NCI-H128 (cell line): Measurements from ENCODE around the gene PLXDC2.

ENCODE experiments used
- DNase-seq: peaks from one replicate; lab custom pipeline; 2025; ENCODE audit not compliant: unreplicated experiment; lab: John Stamatoyannopoulos, UW

The PLXDC2 gene

DNA sequence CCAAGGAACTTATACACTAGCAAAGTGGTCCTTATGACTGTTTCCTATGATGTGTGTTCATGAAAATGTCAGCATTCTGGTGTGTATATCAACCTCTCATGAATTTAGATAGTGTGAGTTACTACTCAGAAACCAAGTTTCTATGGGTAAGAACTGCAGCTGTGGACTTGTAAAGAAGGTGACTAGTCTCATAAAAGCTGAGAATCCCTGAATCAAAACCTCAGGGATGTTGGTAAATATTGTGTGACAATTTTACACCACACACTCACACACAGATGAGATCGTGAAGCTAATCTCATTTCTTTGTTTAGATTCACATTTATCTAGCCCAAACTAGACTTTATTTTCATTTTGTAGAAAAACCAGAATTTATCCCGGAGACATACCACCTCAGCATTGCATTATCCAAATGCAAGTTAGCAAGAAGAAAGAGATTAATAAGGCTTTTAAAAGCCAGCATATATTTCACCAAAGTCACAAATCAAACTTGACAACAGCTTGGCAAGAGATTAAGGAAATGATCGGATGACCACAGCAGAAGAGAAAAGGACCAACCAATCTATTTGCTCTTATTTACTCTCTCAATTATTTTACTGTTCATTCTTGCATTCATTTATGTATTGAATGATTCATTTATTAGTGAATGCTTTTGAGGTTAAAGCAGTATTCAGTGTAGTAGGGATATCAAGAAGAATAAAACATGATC is 92.9 kb downstream of the PLXDC2 start:
- DNase-seq = no peak

DNA sequence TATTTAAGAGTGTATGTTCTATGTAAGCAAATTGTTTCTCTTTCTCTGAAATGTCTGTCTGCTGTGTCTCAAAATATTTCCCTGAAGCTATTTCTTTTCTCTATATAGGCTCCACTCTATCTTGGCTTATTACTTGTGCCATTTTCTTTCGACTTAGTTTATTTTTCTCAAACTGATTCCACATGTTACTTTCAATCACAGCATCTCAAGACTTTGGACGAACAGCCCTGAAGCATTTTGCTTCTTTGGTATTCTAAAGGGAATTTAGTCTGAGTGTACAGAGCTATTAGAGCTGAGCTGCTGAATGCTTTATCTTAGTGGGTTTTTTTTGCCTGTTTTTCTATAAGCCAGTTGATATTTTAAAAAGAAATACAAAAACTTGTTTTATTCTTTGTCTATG is 95.7 kb downstream of the PLXDC2 start:
- no peak for DNase-seq

DNA sequence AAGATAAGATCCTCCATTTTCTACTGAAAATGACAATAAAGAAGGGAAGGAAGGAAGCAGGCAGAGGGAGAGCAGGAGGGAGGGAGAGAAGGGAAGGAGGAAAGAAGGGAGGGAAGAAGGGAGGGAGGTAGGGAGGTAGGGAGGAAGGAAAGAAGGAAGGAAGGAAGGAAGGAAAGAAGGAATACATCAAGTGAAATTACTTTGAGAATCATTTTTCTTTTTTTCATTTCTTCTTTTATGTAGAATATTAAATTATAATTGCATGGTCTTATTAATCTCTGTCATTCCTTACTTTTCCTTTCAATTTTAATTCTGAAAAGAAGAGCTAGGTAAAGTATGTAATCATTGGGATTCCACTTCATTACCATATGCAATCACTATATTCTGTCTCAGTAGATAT is 97.8 kb downstream of the PLXDC2 start:
- no peak for DNase-seq

DNA sequence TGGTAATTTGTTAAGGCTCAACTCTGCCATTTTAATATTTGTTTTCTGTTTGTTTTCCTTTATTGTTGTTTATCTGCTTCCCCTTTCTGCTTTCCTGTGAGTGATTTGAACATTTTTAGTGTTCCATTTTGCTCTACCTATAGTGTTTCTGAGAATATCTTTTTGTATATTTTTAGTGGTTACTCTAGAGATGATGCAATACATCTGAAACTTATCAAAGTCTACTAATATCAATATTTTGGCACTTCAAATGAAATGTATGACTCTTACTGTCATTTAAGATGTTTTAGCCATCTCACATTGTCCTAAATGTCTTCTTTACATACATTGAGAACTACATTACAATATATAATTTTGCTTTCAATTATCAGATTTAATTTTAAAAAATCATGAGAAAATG is 98.9 kb downstream of the PLXDC2 start:
- DNase-seq = no peak

DNA sequence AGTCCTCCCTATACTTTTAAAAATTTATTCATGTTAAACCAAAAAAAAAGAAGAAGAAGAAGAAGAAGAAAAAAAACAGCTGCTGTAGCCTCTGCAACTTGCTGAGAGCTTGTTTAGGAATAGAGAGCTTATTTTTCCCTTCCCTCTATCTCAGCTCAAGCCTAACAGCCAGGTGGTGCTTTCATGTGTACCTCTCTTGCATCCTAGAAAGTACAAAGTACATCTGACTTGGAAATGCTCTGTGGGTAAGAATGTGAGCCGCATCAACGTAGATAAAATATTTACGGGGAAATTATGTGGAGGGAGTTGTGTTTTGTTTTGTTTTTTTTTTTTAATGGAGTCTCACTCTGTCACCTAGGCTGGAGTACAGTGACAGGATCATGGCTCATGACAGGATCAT is 99.6 kb downstream of the PLXDC2 start:
- no peak for DNase-seq

DNA sequence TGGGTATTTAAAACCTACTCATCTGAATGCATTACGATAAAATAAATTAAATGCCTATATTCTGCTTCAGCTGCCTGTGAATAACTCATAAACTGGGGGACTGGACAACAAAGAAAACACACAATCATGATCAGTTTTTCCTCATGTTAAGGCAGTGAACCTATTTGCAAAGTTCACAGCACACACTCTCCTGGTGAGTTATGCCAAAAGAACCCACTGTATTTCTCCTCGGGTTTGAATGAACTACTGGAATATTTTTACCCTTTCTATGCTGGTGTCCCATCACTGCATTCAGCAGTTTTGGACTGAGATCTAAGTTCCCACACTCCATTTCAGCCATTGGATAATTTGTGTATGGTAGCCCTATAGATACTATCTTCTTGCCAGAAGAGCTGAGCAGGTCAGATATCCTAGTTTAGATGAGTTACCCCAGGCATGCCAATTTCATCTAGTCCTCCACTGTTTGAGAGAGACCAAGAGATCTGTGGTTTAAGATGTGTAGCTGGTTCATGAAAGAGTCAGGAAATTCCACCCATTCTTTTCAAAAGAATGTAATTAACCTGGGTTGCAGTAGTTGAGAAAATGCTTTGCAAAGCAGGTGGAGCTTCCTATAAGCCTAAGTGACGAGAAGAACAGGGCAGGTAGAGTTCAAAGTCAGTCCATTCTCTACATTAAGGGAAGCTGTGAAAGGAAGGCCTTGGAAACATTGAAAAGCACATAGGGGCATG is 101.7 kb downstream of the PLXDC2 start:
- no peak for DNase-seq

DNA sequence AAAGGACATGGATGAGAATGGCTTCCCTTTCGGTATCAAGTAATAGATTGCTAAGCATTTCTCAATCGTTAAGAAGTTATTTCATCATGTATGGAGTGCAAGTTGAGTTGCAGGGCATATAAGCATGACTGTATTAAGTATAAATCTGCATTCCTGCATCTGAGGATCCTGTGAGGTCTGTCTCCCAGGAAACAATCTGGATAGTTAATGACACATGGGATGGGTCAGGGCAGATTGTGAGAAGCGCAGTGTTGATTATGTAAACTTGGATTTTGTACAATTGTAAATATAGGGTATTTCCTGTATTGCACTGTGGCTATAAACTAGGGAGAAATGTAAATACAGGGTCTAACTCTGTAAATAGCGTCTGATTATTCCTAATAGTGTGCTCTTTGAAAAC is 102.6 kb downstream of the PLXDC2 start:
- DNase-seq = no peak

DNA sequence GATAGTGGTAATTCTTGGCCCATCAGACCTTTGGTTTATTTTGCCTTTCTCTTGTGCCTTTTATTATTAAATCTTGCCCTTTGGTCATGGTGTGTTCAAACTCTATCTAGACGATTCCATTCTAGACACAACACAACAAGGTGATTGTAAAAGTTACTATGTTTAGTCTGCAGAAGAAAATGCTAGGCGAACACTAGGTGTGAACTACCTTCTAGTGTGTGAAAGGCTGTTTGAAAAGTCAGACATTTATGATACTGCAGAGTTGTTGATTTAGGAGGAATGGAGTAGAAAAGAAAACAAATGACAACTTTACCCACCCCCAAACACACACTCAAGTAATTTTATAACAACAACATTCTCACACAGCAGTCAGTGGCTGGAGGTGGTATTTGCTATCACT is 103.4 kb downstream of the PLXDC2 start:
- DNase-seq = no peak

DNA sequence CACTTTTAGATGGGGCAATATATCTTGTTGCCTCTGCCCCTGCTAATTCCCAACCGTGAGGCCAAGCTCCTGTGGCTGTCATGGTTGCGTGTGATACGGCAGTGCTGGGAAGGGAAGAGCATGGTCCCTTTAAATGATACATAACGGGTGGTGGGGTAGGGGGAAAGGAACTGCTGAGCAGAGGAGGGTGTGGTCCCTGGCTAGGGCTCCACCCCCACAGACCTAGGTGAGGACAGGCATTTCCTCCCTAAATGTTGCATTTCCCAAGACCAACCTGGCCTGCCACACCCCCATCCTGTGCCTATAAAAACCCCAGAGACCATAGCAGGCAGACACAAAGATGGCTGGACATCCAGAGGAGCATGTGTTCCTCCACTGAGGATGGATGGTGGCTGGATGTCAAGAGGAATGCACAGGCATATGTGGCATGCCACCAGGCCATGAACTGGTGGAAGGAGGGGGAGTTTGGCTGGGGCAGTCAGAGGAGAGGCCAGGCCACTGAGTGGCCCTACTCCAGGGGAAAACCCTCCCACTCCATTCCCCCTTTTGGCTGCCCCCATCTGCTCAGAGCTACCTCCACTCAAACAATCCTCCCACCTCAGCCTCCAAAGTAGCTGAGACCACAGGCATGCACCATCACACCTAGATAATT is 104.0 kb downstream of the PLXDC2 start:
- no peak for DNase-seq

DNA sequence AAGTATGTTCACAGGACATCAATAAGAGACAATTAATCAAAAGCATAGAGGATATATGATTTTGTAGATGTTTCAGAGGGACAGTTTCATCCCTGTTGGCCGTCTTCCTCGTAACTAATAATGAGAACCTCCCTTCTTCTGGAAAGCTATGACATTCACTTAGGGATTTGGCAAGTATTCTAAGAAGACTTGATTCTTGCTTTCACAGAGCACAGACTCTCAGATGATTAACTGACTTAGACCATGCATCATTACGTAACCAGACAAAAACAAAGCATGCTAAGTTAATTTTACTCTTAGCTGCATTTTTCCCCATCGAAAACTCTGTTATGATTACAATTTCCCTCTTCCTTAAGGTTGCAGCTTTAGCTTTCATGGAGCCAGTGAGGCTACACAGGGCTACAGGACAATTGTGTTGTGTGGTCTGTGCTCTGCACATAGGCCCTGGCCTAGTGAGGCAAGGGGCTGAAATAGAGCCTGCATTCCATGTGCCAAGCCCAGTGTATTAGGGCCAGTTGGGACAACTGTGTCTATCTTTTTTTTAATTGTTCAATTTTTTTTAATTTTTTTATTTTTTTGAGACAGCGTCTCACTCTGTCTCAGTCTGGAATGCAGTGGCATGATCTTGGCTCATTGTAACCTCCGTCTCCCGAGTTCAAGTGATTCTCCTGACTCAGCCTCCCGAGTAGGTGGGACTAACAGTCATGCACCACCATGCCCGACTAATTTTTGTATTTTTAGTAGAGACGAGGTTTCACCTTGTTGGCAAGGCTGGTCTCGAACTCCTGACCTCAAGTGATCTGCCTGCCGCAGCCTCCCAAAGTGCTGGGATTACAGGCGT is 105.3 kb downstream of the PLXDC2 start:
- DNase-seq = no peak

DNA sequence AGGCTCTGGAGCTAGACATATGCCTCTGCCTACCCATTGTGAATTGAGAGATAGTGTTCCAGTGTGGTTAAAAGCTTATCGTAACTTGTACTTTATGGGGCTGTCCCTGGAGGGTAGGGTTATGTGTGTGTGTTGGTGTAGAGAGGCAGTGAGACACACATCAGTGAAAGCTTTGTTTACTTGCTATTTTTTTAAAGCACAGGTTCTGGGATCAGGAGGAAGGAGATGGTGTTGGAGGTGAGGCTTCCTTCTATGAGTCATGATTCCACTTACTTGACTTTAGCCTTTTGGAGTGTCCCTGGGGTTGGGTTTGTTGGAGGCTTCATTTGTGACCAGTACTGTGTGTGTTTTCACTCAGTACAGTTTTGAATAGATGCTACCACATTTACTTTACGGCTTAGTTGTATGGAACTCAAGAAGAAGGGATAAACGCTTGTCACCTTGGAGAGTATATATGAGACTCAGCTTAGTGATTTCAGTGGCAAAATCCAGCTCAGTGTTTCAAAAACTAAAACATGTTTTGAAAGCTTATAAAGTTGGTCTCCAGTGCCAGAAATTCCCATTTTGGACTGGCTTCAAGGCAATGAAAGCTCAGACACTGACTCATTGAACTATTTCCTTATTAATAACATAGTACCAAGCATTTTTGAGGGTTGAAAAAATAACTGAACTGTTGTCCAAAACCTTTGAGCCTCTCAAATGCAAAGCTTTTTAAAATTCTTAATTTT is 106.2 kb downstream of the PLXDC2 start:
- no peak for DNase-seq

DNA sequence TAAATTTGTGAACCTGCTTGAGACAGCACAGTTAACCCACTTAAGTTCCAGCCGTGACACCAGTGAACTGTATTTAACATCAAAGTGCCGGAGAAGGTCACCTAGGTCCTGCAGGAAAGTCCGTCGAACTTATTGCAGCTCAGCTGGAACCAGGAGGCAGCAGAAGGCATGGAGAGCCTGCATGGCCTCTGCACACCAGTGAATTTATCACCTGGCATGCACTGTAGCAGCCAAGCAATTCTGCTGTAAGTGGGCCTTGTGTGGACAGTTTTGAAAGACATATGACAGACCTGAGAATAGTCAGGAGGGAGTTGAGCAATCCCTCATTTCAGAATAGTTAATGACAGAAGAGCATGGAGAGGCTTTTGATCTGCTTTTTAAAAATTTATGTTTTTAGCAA is 108.8 kb downstream of the PLXDC2 start:
- no peak for DNase-seq

DNA sequence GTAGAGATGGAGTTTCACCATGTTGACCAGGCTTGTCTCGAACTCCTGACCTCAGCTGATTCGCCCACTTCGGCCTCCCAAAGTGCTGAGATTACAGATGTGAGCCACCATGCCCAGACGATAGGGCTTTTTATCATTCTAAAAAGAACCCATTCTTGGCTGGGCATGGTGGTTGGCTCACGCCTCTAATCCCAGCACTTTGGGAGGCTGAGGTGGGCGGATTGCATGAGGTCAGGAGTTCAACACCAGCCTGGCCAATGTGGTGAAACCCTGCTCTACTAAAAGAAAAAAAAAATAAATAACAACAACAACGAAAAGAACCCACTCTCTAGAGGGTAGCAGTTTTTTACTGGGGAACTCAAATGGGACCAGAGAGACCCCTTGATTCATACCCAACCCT is 112.7 kb downstream of the PLXDC2 start:
- no peak for DNase-seq

DNA sequence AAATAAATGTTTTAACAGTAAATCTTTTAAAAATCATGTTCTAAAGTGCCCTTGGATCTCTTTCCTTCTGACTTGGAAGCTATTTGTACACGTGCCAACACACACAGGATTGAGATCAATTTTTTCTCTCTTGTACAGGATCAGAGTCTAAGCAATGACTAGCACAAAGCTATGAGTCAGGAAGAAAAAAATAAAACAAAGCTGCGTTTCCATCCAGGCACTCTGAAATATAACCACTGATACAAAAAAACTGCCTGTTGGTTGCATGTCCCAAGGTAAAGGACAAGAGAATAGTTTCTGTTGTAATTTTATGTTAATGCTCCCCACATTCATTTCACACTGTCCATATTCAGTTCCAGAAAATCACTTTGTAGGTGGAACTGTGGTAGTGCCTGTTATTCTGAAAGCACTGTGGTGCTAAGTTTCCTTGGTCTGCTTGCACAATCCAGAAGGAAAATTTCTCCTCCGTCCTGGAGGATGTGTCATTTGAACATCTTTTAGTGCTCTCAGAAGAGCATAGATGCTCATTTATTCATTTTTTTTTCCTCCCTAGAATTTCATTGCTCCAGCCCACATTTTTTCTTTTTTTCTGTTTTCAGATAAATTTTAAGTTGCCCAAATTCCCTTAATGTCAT is 113.4 kb downstream of the PLXDC2 start:
- no peak for DNase-seq

DNA sequence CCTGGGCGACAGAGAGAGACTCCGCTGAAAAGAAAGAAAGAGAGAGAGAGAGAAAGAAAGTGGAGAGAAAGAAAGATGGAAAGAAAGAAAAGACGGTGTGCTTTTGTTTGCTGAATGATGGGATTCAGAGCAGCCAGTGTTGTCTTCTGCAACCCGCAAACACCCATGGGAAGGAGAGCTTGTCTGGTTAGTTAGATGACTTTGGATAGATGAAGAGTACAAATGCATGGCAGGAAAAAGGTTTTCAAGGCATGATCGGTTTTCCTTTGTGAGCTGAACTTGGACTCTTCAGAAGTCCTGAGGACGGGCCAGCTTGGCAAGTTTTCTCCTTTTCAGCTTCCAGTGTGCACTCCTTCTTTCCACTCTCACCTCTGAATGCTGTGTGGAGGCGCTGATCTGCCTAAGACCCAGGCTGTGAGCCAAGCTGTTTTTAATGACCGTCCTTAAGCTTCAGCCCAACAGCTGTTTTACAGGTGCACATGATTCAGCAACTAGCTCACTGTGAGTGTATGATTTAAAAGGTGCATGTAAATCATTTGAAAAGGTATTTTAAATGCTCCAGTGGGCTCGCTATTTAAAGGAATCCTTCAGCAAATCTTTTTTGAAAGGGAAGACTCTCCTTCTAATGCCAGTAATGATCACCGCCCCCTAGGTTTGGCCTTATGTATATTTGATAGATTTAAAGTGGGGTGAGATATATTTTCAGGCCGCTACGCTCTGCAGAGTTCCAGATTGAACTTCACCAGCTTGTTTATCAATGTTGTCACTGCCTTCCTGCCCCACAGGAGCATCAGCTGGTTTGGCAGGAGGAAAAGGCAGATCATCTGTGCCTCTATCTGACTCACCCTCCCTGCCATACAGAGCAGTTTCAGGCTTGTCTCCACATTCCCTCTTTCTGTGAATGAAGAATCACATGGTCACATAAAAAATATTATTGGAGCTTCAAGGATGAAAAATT is 115.0 kb downstream of the PLXDC2 start:
- DNase-seq = no peak

DNA sequence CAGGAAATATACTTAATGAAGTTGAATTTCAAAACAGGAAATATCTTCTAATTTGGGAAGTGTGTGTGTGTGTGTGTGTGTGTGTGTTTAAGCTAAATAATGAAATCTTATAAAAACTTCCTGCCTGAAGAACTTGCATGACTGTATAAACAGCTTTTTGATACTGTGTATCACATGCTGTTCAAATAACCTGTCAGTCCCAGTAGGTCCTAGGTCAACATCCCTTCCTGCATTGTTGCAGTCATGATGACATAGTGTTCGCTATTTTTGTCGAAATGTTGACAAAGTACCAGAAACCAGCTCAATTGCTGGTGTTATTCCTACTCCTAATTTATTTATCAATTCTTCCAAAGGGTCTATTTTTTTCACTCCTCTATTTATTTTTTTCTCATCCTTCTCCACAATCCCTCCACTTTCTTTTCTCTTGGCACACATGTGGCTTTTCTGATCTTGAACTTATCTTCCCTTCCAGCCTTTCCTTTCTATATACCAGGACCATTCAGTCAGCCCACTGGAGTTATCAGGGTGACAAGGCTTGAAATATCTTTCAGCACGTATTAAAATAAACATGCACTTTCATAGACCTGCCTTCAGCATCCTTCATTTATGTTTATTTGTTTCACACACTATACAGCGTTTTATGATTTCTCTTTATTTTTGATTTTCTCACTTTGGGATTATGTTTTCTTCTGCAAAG is 115.8 kb downstream of the PLXDC2 start:
- no peak for DNase-seq

DNA sequence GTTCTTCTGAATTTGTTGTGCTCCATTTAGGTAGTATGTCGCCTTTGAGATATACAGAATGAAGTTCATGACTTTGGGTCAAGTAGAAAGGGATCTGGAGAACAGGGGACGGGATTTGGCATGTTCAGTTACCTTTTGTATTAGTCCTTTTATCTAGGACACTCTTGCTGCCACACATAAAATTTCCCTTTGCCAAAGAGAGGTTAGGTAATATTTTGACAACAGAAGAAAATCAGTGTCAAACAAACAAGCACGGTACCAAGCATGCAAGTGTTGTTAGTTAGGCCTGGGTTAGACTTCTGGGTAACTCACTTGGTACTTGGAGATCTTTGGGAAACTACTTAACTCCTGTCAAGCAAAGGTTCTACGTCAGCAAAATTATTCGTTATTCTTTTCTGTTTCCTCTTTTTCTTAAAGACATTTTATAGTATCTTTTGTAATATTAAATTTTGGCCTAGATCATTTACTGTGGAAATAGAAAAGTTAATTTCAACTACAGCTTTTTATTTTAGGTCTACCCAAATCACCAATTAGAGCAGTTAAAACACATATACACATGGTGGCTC is 116.7 kb downstream of the PLXDC2 start:
- no peak for DNase-seq

DNA sequence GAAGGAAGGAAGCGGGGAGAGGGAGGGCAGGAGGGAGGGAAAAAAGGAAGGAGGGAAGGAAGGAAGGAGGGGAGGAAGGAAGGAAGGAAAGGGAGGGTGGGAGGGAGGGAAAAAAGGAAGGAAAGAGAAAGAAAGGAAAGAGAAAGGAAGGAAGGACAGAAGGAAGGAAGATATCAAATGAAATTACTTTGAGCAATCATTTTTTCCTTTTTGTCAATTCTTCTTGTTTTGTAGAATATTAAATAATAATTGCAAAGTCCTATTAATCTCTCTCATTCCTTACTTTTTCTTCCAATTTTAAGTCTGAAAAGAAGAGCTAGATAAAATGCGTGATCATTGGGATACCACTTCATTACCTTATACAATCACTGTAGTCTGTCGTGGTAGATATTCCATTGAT is 117.5 kb downstream of the PLXDC2 start:
- DNase-seq = no peak
